HUES64 (cell line): ENCODE measurements around the gene ZNF618.
A peak's percentile ranks its signal among the peaks of the same experiment; 100 is the strongest.
"Not testable (repeated sequence)": the region's sequence is repeated elsewhere in the genome, so short reads cannot be mapped to it uniquely, and the experiment has no call there.

Source experiments
- H3K27ac ChIP-seq: 2 replicates; pipeline ENCODE4 v1.7.0; 2013; ENCODE audit warnings: low read depth, low read length, inconsistent platforms
- H3K27me3 ChIP-seq: 2 replicates; pipeline ENCODE4 v1.6.1; 2013; ENCODE audit warnings: mild to moderate bottlenecking, low read length; ENCODE audit not compliant: insufficient read depth
- H3K36me3 ChIP-seq: 2 replicates; pipeline ENCODE4 v1.6.1; 2013; ENCODE audit warnings: mild to moderate bottlenecking, low read length; ENCODE audit not compliant: insufficient read depth
- H3K4me1 ChIP-seq: 2 replicates; pipeline ENCODE4 v1.6.1; 2013; ENCODE audit warnings: mild to moderate bottlenecking, low read length, moderate library complexity; ENCODE audit not compliant: insufficient read depth
- H3K4me3 ChIP-seq: 2 replicates; pipeline ENCODE4 v1.5.1; 2013; ENCODE audit warnings: mild to moderate bottlenecking, low read length, moderate library complexity
- H3K9ac ChIP-seq: 2 replicates; pipeline ENCODE4 v1.6.1; 2013; ENCODE audit warnings: mild to moderate bottlenecking, low read depth, low read length
- H3K9me3 ChIP-seq: 2 replicates; pipeline ENCODE4 v1.6.1; 2013; ENCODE audit warnings: low read depth, low read length; ENCODE audit not compliant: insufficient read depth
- WGBS: fragments of 150-250, 120-280 bp; methylation state at CpG from one replicate; pipeline ENCODE4 v1.1.7; 2013; ENCODE audit warnings: missing lambda C conversion rate; 5-methylcytosine and 5-hydroxymethylcytosine counted together

ZNF618 gene

GRCh38 chr9:114035221-114035844 lies 159.2 kb downstream of the ZNF618 start:
- no peaks in the 10 kb centered on the region for H3K9me3 ChIP-seq
- no peaks in the 10 kb centered on the region for H3K27me3 ChIP-seq
- peaks cover 10% of the 10 kb centered on the region; the same call in 1 of the 2 replicates for H3K4me1 ChIP-seq
- 93% methylated on average over 17 of the region's 17 CpGs for WGBS
- peaks cover 16% of the 10 kb centered on the region for H3K36me3 ChIP-seq
- no peak overlapping the region for H3K4me3 ChIP-seq
- no peak overlapping the region for H3K27ac ChIP-seq
- H3K9ac ChIP-seq: no peak overlapping the region

- Histone ChIP-seq H3K9ac (no peak overlapping the region), H3K9me3 (no peaks in the 10 kb centered on the region), H3K36me3 (peaks cover 16% of the 10 kb centered on the region), H3K27ac (no peak overlapping the region), H3K4me3 (no peak overlapping the region), H3K27me3 (no peaks in the 10 kb centered on the region), H3K4me1 (peaks cover 10% of the 10 kb centered on the region; the same call in 1 of the 2 replicates)
- 95% methylated on average over 18 of the region's 18 CpGs for WGBS
Observed at GRCh38 chr9:114035845-114036801, 160.0 kb downstream of the ZNF618 start.

DNA sequence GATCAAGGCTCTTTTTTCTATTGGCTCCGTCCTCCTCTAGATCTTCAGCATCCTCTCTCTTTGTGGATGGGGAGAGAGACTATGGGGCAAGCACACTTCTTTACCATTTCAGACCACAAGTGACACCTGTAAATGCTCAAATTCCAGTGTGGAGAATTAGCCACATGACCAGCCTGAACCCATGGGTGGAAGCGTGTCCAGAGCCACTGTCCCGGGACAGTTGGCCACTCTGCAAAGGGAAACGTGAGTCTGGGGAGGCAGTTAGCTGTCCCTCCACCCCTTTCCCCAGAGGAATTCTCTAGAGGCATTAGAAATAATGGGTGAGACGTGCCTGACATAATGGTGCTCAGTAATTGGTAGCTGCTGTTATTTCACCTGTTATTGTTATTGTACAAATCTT lies 161.1 kb downstream of the ZNF618 start:
- H3K4me1 ChIP-seq: peaks cover 10% of the 10 kb centered on the region; the same call in 1 of the 2 replicates
- 90% methylated on average over 3 of the region's 5 CpGs for WGBS
- H3K9ac ChIP-seq: no peak overlapping the region
- no peak overlapping the region for H3K27ac ChIP-seq
- H3K4me3 ChIP-seq: no peak overlapping the region
- no peaks in the 10 kb centered on the region for H3K27me3 ChIP-seq
- H3K36me3 ChIP-seq: peaks cover 16% of the 10 kb centered on the region
- H3K9me3 ChIP-seq: no peaks in the 10 kb centered on the region

GRCh38 chr9:114037961-114038723 lies 162.0 kb downstream of the ZNF618 start:
- H3K4me3 ChIP-seq: no peak overlapping the region
- no peaks in the 10 kb centered on the region for H3K9me3 ChIP-seq
- H3K9ac ChIP-seq: no peak overlapping the region
- peaks cover 10% of the 10 kb centered on the region; the same call in 1 of the 2 replicates for H3K4me1 ChIP-seq
- peak overlapping the region; percentile 3; the same call in 1 of the 2 replicates for H3K27ac ChIP-seq
- H3K27me3 ChIP-seq: no peaks in the 10 kb centered on the region
- H3K36me3 ChIP-seq: peaks cover 16% of the 10 kb centered on the region
- WGBS: 49% methylated on average over 19 of the region's 19 CpGs

DNA sequence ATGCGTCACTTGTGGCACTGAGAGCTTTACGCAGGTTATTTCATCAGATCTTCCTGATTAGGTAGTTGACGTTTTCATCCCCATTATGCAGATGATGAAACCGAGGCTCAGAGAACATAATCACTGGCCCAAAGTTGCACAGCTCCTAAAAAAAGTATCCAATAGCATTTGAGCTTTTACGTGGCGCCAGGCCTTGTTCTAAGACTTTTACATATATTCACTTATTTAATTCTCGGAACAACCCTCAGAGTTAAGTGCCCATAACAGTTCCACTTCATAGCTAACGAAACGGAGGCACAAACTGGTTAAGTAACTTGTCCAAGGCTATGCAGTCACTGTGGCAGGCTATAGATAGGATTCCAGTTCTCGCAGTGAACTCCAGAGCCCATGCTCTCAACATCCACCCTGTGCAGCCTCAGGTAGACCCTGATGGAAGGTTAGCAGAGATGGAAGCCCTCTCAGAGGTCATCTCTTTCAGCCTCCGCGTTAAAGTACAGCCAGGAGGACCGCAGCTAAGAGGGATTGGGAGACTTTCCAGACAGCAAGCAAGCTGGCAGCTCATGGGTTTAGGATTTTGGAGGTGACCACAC lies 162.7 kb downstream of the ZNF618 start:
- no peak overlapping the region for H3K27ac ChIP-seq

GRCh38 chr9:114039484-114039883 lies 163.4 kb downstream of the ZNF618 start:
- H3K27ac ChIP-seq: no peak overlapping the region
- no peaks in the 10 kb centered on the region for H3K9me3 ChIP-seq
- no peaks in the 10 kb centered on the region for H3K27me3 ChIP-seq
- peaks cover 16% of the 10 kb centered on the region for H3K36me3 ChIP-seq
- H3K4me3 ChIP-seq: no peak overlapping the region
- 96% methylated on average over 5 of the region's 5 CpGs for WGBS
- H3K9ac ChIP-seq: no peak overlapping the region
- H3K4me1 ChIP-seq: peaks cover 10% of the 10 kb centered on the region; the same call in 1 of the 2 replicates

More for the DNA sequence above, 162.7 kb downstream of the ZNF618 start:
- peaks cover 10% of the 10 kb centered on the region; the same call in 1 of the 2 replicates for H3K4me1 ChIP-seq
- no peaks in the 10 kb centered on the region for H3K27me3 ChIP-seq
- no peak overlapping the region for H3K4me3 ChIP-seq
- H3K36me3 ChIP-seq: peaks cover 16% of the 10 kb centered on the region
- 93% methylated on average over 13 of the region's 13 CpGs for WGBS
- H3K9ac ChIP-seq: no peak overlapping the region
- H3K9me3 ChIP-seq: no peaks in the 10 kb centered on the region

GRCh38 chr9:114043660-114044059 lies 167.6 kb downstream of the ZNF618 start:
- peaks cover 13% of the 10 kb centered on the region for H3K36me3 ChIP-seq
- not testable (repeated sequence) for H3K9ac ChIP-seq, H3K9me3 ChIP-seq, H3K4me1 ChIP-seq, H3K4me3 ChIP-seq, H3K27ac ChIP-seq, H3K27me3 ChIP-seq

DNA sequence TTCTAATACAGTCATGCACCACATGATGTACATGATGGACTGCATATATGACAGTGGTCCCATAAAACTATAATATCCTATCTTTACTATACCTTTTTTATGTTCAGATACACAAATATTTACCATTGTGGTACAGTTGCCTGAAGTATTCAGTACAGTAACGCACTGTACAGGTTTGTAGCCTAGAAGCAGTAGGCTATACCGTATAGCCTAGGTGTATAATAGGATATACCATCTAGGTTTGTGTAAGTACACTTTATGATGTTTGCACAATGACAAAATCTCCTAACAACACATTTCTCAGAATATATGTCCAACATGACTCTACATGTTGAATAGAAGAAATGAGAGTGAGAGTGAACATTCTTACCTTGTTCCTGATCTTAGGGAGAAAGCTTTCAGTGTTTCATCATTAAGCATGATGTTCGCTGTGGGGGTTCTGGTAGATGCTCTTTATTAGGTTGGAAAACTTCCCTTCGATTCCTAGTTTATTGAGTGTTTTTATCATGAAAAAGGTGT lies 170.2 kb downstream of the ZNF618 start:
- Histone ChIP-seq H3K4me1 (no peaks in the 10 kb centered on the region), H3K9ac (no peak overlapping the region), H3K9me3 (no peaks in the 10 kb centered on the region), H3K4me3 (no peak overlapping the region), H3K27ac (no peak overlapping the region), H3K27me3 (no peaks in the 10 kb centered on the region), H3K36me3 (peaks cover 37% of the 10 kb centered on the region)
- WGBS: 92% methylated on average over 4 of the region's 4 CpGs

DNA sequence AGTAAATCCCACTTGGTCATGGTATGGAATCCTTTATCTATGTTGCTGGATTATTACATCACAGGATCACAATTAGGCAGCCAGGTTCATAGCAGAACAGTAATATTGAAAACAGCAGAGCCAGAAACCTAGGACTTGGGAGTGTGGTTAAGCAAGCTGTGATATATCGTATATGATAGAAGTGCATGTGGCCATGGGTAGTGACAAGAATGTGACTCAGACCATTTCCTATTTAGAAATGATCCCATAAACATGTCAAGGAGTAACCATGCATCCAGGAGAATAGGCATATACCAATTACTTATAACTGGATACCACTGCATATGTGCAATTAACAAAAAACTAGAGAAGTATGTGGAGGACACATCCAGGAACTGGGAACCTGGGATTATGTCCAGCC lies 170.8 kb downstream of the ZNF618 start:
- H3K27ac ChIP-seq: no peak overlapping the region
- no peak overlapping the region for H3K9ac ChIP-seq
- no peaks in the 10 kb centered on the region for H3K9me3 ChIP-seq
- no peak overlapping the region for H3K4me3 ChIP-seq
- no peaks in the 10 kb centered on the region for H3K27me3 ChIP-seq
- 100% methylated on average over 1 of the region's 1 CpG for WGBS
- H3K36me3 ChIP-seq: peaks cover 38% of the 10 kb centered on the region
- no peaks in the 10 kb centered on the region for H3K4me1 ChIP-seq

DNA sequence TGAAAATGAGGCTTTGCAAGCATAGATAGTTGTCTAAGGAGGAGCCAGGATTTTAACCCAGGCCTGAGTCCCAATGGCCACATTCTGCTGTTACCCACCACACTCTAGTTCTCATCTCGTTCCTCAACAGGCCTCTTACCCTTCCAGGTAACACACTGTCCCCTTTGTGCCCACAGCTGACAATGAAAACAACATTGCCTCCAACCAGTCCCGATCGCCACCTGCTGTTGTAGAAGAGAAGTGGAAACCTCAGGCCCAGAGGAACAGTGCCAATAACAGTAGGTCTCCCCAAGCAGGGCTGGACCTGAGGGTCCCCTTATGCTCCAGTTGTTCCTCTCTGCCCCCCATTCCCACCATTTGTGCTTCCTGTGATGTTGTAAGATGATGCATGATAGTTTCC lies 171.6 kb downstream of the ZNF618 start:
- Histone ChIP-seq H3K4me3 (no peak overlapping the region), H3K4me1 (no peaks in the 10 kb centered on the region), H3K36me3 (peaks cover 38% of the 10 kb centered on the region), H3K27me3 (no peaks in the 10 kb centered on the region), H3K9me3 (no peaks in the 10 kb centered on the region), H3K27ac (no peak overlapping the region), H3K9ac (no peak overlapping the region)
- WGBS: 75% methylated on average over 3 of the region's 3 CpGs
